Measurements from ENCODE around the gene ATG3. TPM values are rescaled to one million over a fixed set of nuclear protein-coding genes. Genes with fewer than 3 reads are reported as not detected.

Gene ATG3
- total and polyA plus RNA-seq, 2 experiments from 2014 or later: 68.1 to 93.9 TPM

DNA sequence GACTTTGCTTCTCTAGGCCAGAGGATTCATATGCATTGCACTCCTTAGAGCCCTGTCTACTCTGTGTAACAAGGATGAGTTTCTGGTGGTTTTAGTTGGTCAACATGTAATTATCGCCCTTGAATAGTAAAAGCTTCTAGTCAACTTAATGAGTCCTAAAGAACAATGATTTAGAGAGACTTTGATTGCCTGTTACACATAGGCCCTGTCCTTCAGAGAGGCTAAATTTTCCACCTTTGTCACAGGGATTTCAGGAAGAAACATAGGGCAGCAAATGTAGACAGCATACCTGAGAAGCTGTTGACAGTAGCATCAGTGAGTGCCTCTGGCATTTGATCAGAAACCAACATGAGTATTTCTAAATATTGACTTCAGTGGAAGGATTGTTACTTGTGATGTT lies 69.6 kb downstream of the ATG3 start:
- Mint-ChIP-seq H3K27me3 (ENCODE audit: insufficient read depth, low read depth, poor library complexity) (no peaks in the 10 kb centered on the region), H3K36me3 (ENCODE audit: low read depth) (no peaks in the 10 kb centered on the region), H3K4me3 (no peak overlapping the region), H3K4me1 (no peaks in the 10 kb centered on the region), H3K27ac (no peak overlapping the region), H3K9me3 (peaks cover 4% of the 10 kb centered on the region; the same call in 1 of the 3 replicates)
- Histone ChIP-seq H3K27me3 (ENCODE audit: insufficient read depth) (no peaks in the 10 kb centered on the region), H3K4me1 (ENCODE audit: insufficient read depth) (no peaks in the 10 kb centered on the region), H4K20me1 (replicated peaks; ENCODE audit: insufficient read depth) (no peaks in the 10 kb centered on the region), H3K79me2 (replicated peaks; ENCODE audit: insufficient read depth) (no peaks in the 10 kb centered on the region), H3K27ac (ENCODE audit: low read depth) (no peak overlapping the region), H3K4me3 (no peak overlapping the region), H2AFZ (no peak overlapping the region), H3F3A (replicated peaks; ENCODE audit: low read depth) (no peaks in the 10 kb centered on the region), H3K9me2 (ENCODE audit: insufficient read depth) (no peaks in the 10 kb centered on the region; the same call in 1 of the 2 replicates), H3K36me3 (ENCODE audit: insufficient read depth) (no peaks in the 10 kb centered on the region), H3K4me2 (no peak overlapping the region)
- TF ChIP-seq POLR2AphosphoS5 (IDR thresholded peaks at IDR 0.05; ENCODE audit: low read depth) (no peak), EZH2 (IDR thresholded peaks at IDR 0.05; ENCODE audit: low read depth, unreplicated experiment) (no peak), ZNF331 (CRISPR knock-in tag; IDR thresholded peaks at IDR 0.05; ENCODE audit: low read depth) (no peak), STAT1 (IDR thresholded peaks at IDR 0.05; ENCODE audit: unreplicated experiment) (no peak), NANOG (IDR thresholded peaks at IDR 0.05; ENCODE audit: borderline replicate concordance) (no peak), EZH2phosphoT487 (IDR thresholded peaks at IDR 0.05; ENCODE audit: unreplicated experiment) (no peak)
- ATAC-seq: no peak
- DNase-seq (ENCODE audit: low spot score): no peak

DNA sequence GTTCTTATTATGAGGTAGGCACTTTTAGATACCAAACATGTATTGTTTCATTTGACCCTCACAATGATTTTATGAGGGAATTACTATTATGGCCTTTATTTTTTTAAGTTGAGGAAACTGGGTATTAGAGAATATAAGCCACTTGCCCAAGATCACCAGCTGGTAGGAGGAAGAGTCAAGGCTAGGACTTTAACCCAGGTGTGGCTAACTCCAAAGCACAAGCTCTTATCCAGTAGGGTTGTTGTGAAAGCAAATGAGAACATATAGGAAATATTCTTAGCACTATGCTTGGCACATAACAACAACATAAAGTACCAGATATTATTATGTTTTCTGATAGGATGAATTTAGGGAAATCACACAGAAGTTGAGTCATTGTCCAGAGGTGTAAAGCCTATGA lies 70.4 kb downstream of the ATG3 start:
- Histone ChIP-seq H3K9me2 (ENCODE audit: insufficient read depth) (no peaks in the 10 kb centered on the region; the same call in 1 of the 2 replicates), H3K36me3 (ENCODE audit: insufficient read depth) (no peaks in the 10 kb centered on the region), H3K4me3 (no peak overlapping the region), H4K20me1 (replicated peaks; ENCODE audit: insufficient read depth) (no peaks in the 10 kb centered on the region), H3K79me2 (replicated peaks; ENCODE audit: insufficient read depth) (no peaks in the 10 kb centered on the region), H3K4me1 (ENCODE audit: insufficient read depth) (no peaks in the 10 kb centered on the region), H3K27me3 (ENCODE audit: insufficient read depth) (no peaks in the 10 kb centered on the region), H3K27ac (ENCODE audit: low read depth) (no peak overlapping the region), H3F3A (replicated peaks; ENCODE audit: low read depth) (no peaks in the 10 kb centered on the region), H2AFZ (no peak overlapping the region), H3K4me2 (no peak overlapping the region)
- Mint-ChIP-seq H3K36me3 (ENCODE audit: low read depth) (no peaks in the 10 kb centered on the region), H3K27me3 (ENCODE audit: insufficient read depth, low read depth, poor library complexity) (no peaks in the 10 kb centered on the region), H3K4me3 (no peak overlapping the region), H3K9me3 (peaks cover 4% of the 10 kb centered on the region; the same call in 1 of the 3 replicates), H3K4me1 (no peaks in the 10 kb centered on the region), H3K27ac (no peak overlapping the region)
- no peak for ATAC-seq
- DNase-seq (ENCODE audit: low spot score): no peak
- TF ChIP-seq ETS1 (IDR thresholded peaks at IDR 0.05) (no peak), REST (IDR thresholded peaks at IDR 0.05; ENCODE audit: unreplicated experiment) (no peak), ZNF331 (CRISPR knock-in tag; IDR thresholded peaks at IDR 0.05; ENCODE audit: low read depth) (no peak), JUNB (IDR thresholded peaks at IDR 0.05; ENCODE audit: unreplicated experiment) (no peak), ZNF462 (CRISPR knock-in tag; IDR thresholded peaks at IDR 0.05) (no peak), POLR2AphosphoS5 (IDR thresholded peaks at IDR 0.05; ENCODE audit: low read depth) (no peak), ZNF114 (CRISPR knock-in tag; IDR thresholded peaks at IDR 0.05) (no peak), EZH2 (IDR thresholded peaks at IDR 0.05; ENCODE audit: low read depth, unreplicated experiment) (no peak), CREB1 (CRISPR knock-in tag; IDR thresholded peaks at IDR 0.05; ENCODE audit: low read depth) (no peak), STAT1 (IDR thresholded peaks at IDR 0.05; ENCODE audit: unreplicated experiment) (no peak)

All from GM23338 (cell line).